HG03280 (cell line): Measurements from ENCODE around the gene ARHGAP10.

Experiments used
- ATAC-seq: cut with Tn5 transposase; IDR thresholded peaks from one replicate; pipeline ENCODE4 v1.9.1; 2021; ENCODE audit warnings: mild to moderate bottlenecking, moderate library complexity; ENCODE audit not compliant: unreplicated experiment

Gene ARHGAP10

GRCh38 chr4:148021686-148022085 is 289.8 kb downstream of the ARHGAP10 start:
- no peak for ATAC-seq

GRCh38 chr4:148022975-148023374 is 291.1 kb downstream of the ARHGAP10 start:
- no peak for ATAC-seq

- no peak for ATAC-seq
These were observed 291.8 kb downstream of the ARHGAP10 start for GRCh38 chr4:148023512-148024181.

GRCh38 chr4:148025981-148026380 is 294.1 kb downstream of the ARHGAP10 start:
- no peak for ATAC-seq

GRCh38 chr4:148027201-148027600 is 295.3 kb downstream of the ARHGAP10 start:
- no peak for ATAC-seq

GRCh38 chr4:148029781-148030180 is 297.9 kb downstream of the ARHGAP10 start:
- ATAC-seq: no peak

GRCh38 chr4:148030193-148030873 is 298.4 kb downstream of the ARHGAP10 start:
- no peak for ATAC-seq

- no peak for ATAC-seq
These were observed 302.9 kb downstream of the ARHGAP10 start for GRCh38 chr4:148034813-148035212.

GRCh38 chr4:148041606-148042329 is 309.9 kb downstream of the ARHGAP10 start:
- ATAC-seq: no peak

GRCh38 chr4:148044089-148044911 is 312.4 kb downstream of the ARHGAP10 start:
- peak; percentile 23 for ATAC-seq

GRCh38 chr4:148044912-148045352 is 313.0 kb downstream of the ARHGAP10 start:
- ATAC-seq: peak; percentile 72

- ATAC-seq: no peak
These were observed 316.7 kb downstream of the ARHGAP10 start for GRCh38 chr4:148048598-148048997.

GRCh38 chr4:148051403-148051802 is 319.5 kb downstream of the ARHGAP10 start:
- no peak for ATAC-seq

- no peak for ATAC-seq
These were observed 320.6 kb downstream of the ARHGAP10 start for GRCh38 chr4:148052448-148052847.

GRCh38 chr4:148053298-148054003 is 321.6 kb downstream of the ARHGAP10 start:
- no peak for ATAC-seq

GRCh38 chr4:148054275-148054674 is 322.4 kb downstream of the ARHGAP10 start:
- no peak for ATAC-seq

- ATAC-seq: no peak
These were observed 324.0 kb downstream of the ARHGAP10 start for GRCh38 chr4:148055844-148056243.

- ATAC-seq: peak; percentile 85
These were observed 325.0 kb downstream of the ARHGAP10 start for GRCh38 chr4:148056879-148057278.

- peak; percentile 29 for ATAC-seq
These were observed 325.6 kb downstream of the ARHGAP10 start for GRCh38 chr4:148057516-148057915.
